PC-9 (cell line): Measurements from ENCODE around the gene XPNPEP1.

Source experiments
- CTCF ChIP-seq: fragments of 200-600 bp; sonication (generic); conservative IDR thresholded peaks from 2 replicates; pipeline ENCODE4 v1.6.1; 2017; ENCODE audit warnings: mixed run types, antibody characterized with exemption, mild to moderate bottlenecking, moderate library complexity
- EZH2 ChIP-seq: fragments of 200-600 bp; sonication (generic); IDR thresholded peaks from 2 replicates; pipeline ENCODE4 v1.8.0; 2017; ENCODE audit warnings: antibody characterized with exemption, low read depth

GRCh38 chr10:109846832-109847231 is 76.5 kb downstream of the XPNPEP1 start:
- TF ChIP-seq CTCF (no peak), EZH2 (no peak)
